HG03039 (cell line): ENCODE measurements around the gene MYO10.
"Not testable (repeated sequence)": the region's sequence is repeated elsewhere in the genome, so short reads cannot be mapped to it uniquely, and the experiment has no call there.

Experiments used
- ATAC-seq: cut with Tn5 transposase; IDR thresholded peaks from one replicate; pipeline ENCODE4 v1.9.1; 2021; ENCODE audit warnings: mild to moderate bottlenecking, moderate library complexity; ENCODE audit not compliant: unreplicated experiment

Gene MYO10

GRCh38 chr5:16831326-16831725 lies 104.8 kb downstream of the MYO10 start:
- not testable (repeated sequence) for ATAC-seq

- no peak for ATAC-seq
Observed at GRCh38 chr5:16827755-16828154, 108.3 kb downstream of the MYO10 start.

- no peak for ATAC-seq
Observed at GRCh38 chr5:16826379-16827125, 109.5 kb downstream of the MYO10 start.

GRCh38 chr5:16819522-16820167 lies 116.4 kb downstream of the MYO10 start:
- no peak for ATAC-seq

- no peak for ATAC-seq
Observed at GRCh38 chr5:16815432-16815831, 120.7 kb downstream of the MYO10 start.

GRCh38 chr5:16812911-16813310 lies 123.2 kb downstream of the MYO10 start:
- no peak for ATAC-seq

- no peak for ATAC-seq
Observed at GRCh38 chr5:16812448-16812847, 123.6 kb downstream of the MYO10 start.

GRCh38 chr5:16810208-16810854 lies 125.8 kb downstream of the MYO10 start:
- no peak for ATAC-seq

- ATAC-seq, result no peak
Observed at GRCh38 chr5:16809395-16810207, 126.5 kb downstream of the MYO10 start.

GRCh38 chr5:16809010-16809394 lies 127.1 kb downstream of the MYO10 start:
- ATAC-seq, result no peak

GRCh38 chr5:16808021-16808420 lies 128.1 kb downstream of the MYO10 start:
- no peak for ATAC-seq

- no peak for ATAC-seq
Observed at GRCh38 chr5:16807547-16807864, 128.6 kb downstream of the MYO10 start.

GRCh38 chr5:16806711-16807546 lies 129.2 kb downstream of the MYO10 start:
- ATAC-seq, result no peak

GRCh38 chr5:16805486-16805885 lies 130.6 kb downstream of the MYO10 start:
- ATAC-seq, result no peak

GRCh38 chr5:16803831-16804230 lies 132.3 kb downstream of the MYO10 start:
- ATAC-seq, result no peak

GRCh38 chr5:16800477-16800876 lies 135.6 kb downstream of the MYO10 start:
- no peak for ATAC-seq

GRCh38 chr5:16799796-16800195 lies 136.3 kb downstream of the MYO10 start:
- ATAC-seq, result no peak

GRCh38 chr5:16797951-16798350 lies 138.1 kb downstream of the MYO10 start:
- no peak for ATAC-seq

- no peak for ATAC-seq
Observed at GRCh38 chr5:16794269-16794913, 141.7 kb downstream of the MYO10 start.
